HG03159 (cell line): ENCODE data around the gene ASAP3.
A peak's percentile ranks its signal among the peaks of the same experiment; 100 is the strongest.

Source experiments
- ATAC-seq: cut with Tn5 transposase; IDR thresholded peaks from one replicate; pipeline ENCODE4 v1.9.1; 2021; ENCODE audit warnings: mild to moderate bottlenecking, moderate library complexity; ENCODE audit not compliant: unreplicated experiment

ASAP3 gene

GRCh38 chr1:23483321-23484252, at the start of gene ASAP3:
Gene ASAP3, minus strand, starts transcription at chr1:23484179. Its CDS starts 46 bp downstream, at chr1:23484133.
- ATAC-seq = no peak

- no peak for ATAC-seq
Observed at GRCh38 chr1:23533246-23534023, 49.5 kb upstream of the ASAP3 start.

GRCh38 chr1:23531562-23532094, 47.6 kb upstream of the ASAP3 start:
- ATAC-seq = no peak

- ATAC-seq = no peak
Observed at GRCh38 chr1:23530747-23531561, 47.0 kb upstream of the ASAP3 start, which contains the start of gene E2F2. Gene E2F2, minus strand, starts transcription at chr1:23531233. Its CDS starts 440 bp downstream, at chr1:23530793.

GRCh38 chr1:23530087-23530746, 46.2 kb upstream of the ASAP3 start:
- ATAC-seq = no peak

- ATAC-seq = no peak
Observed at GRCh38 chr1:23529146-23530086, 45.4 kb upstream of the ASAP3 start.

- ATAC-seq = no peak
Observed at GRCh38 chr1:23528250-23528978, 44.4 kb upstream of the ASAP3 start.

- ATAC-seq = no peak
Observed at GRCh38 chr1:23527900-23528249, 43.9 kb upstream of the ASAP3 start.

GRCh38 chr1:23527366-23527765, 43.4 kb upstream of the ASAP3 start:
- ATAC-seq = no peak

- ATAC-seq = no peak
Observed at GRCh38 chr1:23526329-23527041, 42.5 kb upstream of the ASAP3 start.

GRCh38 chr1:23525558-23526250, 41.7 kb upstream of the ASAP3 start:
- peak; percentile 39 for ATAC-seq

GRCh38 chr1:23524716-23525401, 40.9 kb upstream of the ASAP3 start:
- no peak for ATAC-seq

GRCh38 chr1:23524163-23524562, 40.2 kb upstream of the ASAP3 start:
- ATAC-seq = no peak

- ATAC-seq = no peak
Observed at GRCh38 chr1:23522244-23522982, 38.4 kb upstream of the ASAP3 start.

GRCh38 chr1:23521588-23521987, 37.6 kb upstream of the ASAP3 start:
- no peak for ATAC-seq

GRCh38 chr1:23517581-23517980, 33.6 kb upstream of the ASAP3 start:
- ATAC-seq = no peak
